ENCODE data around the gene FOXM1. TPM values are rescaled to one million over a fixed set of nuclear protein-coding genes. Genes with fewer than 3 reads are reported as not detected.

The FOXM1 gene
- total RNA-seq, 4 donors from 2014 or later: 1.3 to 1.7 TPM; not detected in 2

DNA sequence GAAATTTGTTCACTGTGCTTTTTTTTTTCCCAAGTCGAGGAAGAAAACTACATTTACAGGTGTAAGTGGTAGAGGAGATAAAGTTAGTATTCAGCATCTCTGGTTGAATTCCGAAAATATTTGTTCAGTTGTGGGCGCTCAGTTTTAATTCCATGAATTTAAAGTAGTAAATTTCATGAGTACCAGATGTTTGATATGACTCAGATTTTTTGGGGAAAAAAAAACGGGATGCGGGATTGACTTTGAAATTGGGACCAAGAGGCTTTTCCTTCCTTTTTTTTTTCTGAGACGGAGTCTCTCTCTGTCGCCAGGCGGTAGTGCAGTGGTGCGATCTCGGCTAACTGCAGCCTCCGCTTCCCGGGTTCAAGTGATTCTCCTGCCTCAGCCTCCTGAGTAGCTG is 15.3 kb upstream of the FOXM1 start:
- Histone ChIP-seq H3K36me3 (peaks cover 0 to 12% of the 10 kb centered on the region in 2 donors), H3K4me1 (peaks cover 0 to 63% (median 16%) of the 10 kb centered on the region in 3 donors), H3K27ac (peak overlapping the region in 2 of 4 donors; percentile 94), H3K27me3 (no peaks in the 10 kb centered on the region), H3K4me3 (peak overlapping the region in 1 of 2 donors; percentile 64), H3K9me3 (no peaks in the 10 kb centered on the region)
- TF ChIP-seq, protein P1, sequence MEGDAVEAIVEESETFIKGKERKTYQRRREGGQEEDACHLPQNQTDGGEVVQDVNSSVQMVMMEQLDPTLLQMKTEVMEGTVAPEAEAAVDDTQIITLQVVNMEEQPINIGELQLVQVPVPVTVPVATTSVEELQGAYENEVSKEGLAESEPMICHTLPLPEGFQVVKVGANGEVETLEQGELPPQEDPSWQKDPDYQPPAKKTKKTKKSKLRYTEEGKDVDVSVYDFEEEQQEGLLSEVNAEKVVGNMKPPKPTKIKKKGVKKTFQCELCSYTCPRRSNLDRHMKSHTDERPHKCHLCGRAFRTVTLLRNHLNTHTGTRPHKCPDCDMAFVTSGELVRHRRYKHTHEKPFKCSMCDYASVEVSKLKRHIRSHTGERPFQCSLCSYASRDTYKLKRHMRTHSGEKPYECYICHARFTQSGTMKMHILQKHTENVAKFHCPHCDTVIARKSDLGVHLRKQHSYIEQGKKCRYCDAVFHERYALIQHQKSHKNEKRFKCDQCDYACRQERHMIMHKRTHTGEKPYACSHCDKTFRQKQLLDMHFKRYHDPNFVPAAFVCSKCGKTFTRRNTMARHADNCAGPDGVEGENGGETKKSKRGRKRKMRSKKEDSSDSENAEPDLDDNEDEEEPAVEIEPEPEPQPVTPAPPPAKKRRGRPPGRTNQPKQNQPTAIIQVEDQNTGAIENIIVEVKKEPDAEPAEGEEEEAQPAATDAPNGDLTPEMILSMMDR (IDR thresholded peaks at IDR 0.05): no peak
- TF ChIP-seq EP300 (IDR thresholded peaks at IDR 0.05) (no peak), POLR2AphosphoS5 (IDR thresholded peaks at IDR 0.05) (no peak), POLR2A (IDR thresholded peaks at IDR 0.05) (no peak)
- 58 to 69% methylated on average over 6 to 11 of the region's 12 CpGs for WGBS, 2 donors (ENCODE audit: low coverage in 1 of 2)
- ATAC-seq: no peak

DNA sequence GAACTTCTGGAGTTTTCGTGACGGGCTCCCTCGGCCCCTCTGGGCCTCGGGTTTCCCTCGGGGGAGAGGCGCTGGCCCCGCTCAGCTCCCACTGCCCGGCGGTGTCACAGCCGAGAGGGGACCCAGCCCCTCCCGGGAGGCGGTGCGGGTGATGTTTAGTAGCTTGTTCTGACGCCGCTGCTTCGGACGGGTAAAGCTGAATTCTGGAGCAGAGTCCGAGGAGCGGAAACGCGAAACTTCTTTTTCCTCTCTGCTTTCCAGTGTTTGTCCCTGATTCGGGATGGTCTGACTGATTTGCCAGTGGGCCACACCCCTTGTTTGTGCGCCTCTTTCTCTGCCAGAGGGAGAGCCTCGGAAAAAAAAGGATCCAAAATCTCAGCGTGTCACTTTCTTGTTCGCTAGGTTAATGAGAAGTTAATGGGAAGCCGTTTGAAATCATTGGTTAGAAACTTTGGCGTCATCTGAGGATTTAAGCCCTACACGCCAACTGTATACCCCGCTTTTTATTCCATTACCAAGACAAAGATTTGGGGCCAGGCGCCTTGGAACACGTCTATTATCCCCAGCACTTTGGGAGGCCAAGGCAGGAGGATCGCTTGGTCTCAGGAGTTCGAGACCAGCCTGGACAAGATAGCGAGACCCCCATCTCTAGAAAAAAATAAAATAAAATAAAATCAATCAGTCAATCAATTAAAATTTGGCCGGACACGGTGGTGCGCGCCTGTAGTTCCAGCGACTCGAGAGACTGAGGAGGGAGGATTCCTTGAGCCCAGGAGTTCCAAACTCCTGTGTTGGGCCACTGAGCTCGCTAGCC is 14.5 kb upstream of the FOXM1 start:
- H3K4me1 ChIP-seq: peaks cover 0 to 55% (median 14%) of the 10 kb centered on the region in 3 donors
- no peaks in the 10 kb centered on the region for H3K27me3 ChIP-seq
- ATAC-seq: peak; percentile 40
- peak overlapping the region; percentile 64 to 76 for H3K4me3 ChIP-seq
- 31 to 51% methylated on average over 14 to 26 of the region's 42 CpGs for WGBS, 2 donors (ENCODE audit: low coverage in 1 of 2)
- peak overlapping the region; percentile 81 to 96 (median 94) for H3K27ac ChIP-seq
- peaks cover 0 to 15% of the 10 kb centered on the region in 2 donors for H3K36me3 ChIP-seq
- no peak for TF ChIP-seq POLR2A (IDR thresholded peaks at IDR 0.05)
- TF ChIP-seq, protein P1 (IDR thresholded peaks at IDR 0.05): no peak
- peak; percentile 40 for TF ChIP-seq POLR2AphosphoS5 (IDR thresholded peaks at IDR 0.05)
- no peaks in the 10 kb centered on the region for H3K9me3 ChIP-seq

DNA sequence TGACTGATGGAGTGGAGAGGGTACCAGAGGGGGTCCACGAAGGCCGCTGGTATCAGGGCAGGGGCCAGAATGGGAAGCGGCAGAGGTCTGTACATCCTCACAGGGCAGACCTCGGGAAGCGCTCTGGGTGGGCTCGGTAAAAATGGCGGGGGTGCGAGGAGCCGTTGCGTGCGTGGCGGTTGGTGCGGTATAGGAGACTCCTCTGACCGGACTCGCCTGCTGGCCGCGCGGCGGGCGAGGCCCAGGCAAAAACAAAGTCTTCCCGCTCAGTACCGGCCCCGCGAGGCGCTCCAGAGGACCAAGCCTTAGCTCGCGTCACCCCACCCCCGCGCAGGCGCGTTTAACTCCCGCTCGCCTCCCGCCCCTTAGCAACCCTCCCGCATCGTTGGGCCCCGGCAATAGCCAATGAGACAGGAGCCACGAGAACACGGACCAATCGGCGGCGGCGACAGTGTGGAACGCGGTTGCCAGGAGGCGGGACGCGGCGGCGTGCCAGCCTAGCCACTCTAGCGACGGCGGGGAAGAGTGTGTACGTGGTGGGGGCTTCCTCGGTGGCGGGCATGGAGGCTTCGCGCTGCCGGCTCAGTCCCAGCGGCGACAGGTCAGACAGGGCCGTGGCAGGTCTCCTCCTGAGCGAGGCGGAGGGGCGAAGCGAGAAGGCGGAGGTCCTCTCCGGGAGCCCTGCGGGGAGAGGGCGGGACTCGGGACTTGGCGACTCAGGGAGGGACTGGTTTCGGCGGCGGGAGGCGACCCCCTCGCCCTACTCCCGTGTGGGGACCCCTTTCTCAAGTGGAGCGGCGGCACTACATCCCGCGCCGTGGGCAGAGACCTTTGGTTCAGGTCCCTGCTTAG is 13.6 kb upstream of the FOXM1 start, which contains the start of gene TULP3:
Gene TULP3, plus strand, starts transcription at position 504 of the 852 bp plus-strand sequence. Its CDS starts 57 bp downstream, at position 561.
- H3K36me3 ChIP-seq: peaks cover 0 to 15% of the 10 kb centered on the region in 2 donors
- peak; percentile 98 for ATAC-seq
- WGBS, 2 donors (ENCODE audit: low coverage in 1 of 2): 0% methylated on average over 2 to 10 of the region's 83 CpGs
- H3K4me1 ChIP-seq: peaks cover 0 to 47% (median 9%) of the 10 kb centered on the region in 3 donors
- H3K9me3 ChIP-seq: no peaks in the 10 kb centered on the region
- H3K27me3 ChIP-seq: no peaks in the 10 kb centered on the region
- peak within 1 kb of the TSS; percentile 81 to 96 (median 94) for H3K27ac ChIP-seq
- peak within 1 kb of the TSS; percentile 64 to 76 for H3K4me3 ChIP-seq
- TF ChIP-seq POLR2A (IDR thresholded peaks at IDR 0.05) (peak; percentile 76 to 79), EP300 (IDR thresholded peaks at IDR 0.05) (no peak), POLR2AphosphoS5 (IDR thresholded peaks at IDR 0.05) (peak; percentile 97)
- TF ChIP-seq, protein P1 (IDR thresholded peaks at IDR 0.05): peak in 2 of 4 experiments; percentile 17 to 30

DNA sequence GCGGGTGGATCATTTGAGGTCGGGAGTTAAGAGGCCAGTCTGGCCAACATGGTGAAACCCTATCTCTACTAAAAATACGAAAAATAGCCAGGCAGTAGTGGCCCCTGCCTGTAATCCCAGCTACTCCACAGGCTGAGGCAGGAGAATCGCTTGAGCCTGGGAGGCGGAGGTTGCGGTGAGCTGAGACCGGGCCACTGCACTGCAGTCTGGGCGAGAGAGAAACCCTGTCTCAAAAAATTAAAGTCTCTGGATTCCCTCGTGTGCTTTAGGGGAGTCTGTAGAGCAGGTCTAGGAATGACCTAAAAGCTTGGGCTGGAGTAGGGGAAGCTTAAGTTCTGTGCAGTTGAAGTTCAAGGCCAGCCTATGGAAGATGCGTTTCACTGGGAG is 13.0 kb upstream of the FOXM1 start:
- TF ChIP-seq, protein P1 (IDR thresholded peaks at IDR 0.05): no peak
- no peak for TF ChIP-seq POLR2AphosphoS5 (IDR thresholded peaks at IDR 0.05)
- no peak for TF ChIP-seq EP300 (IDR thresholded peaks at IDR 0.05)
- no peak for TF ChIP-seq POLR2A (IDR thresholded peaks at IDR 0.05)
- no peaks in the 10 kb centered on the region for H3K27me3 ChIP-seq
- no peaks in the 10 kb centered on the region for H3K9me3 ChIP-seq
- H3K4me1 ChIP-seq: peaks cover 0 to 41% (median 9%) of the 10 kb centered on the region in 3 donors
- no peak for ATAC-seq
- peak overlapping the region; percentile 64 to 76 for H3K4me3 ChIP-seq
- H3K27ac ChIP-seq: peak overlapping the region; percentile 62 to 96 (median 94)
- peaks cover 0 to 15% of the 10 kb centered on the region in 2 donors for H3K36me3 ChIP-seq
- 74 to 78% methylated on average over 3 to 9 of the region's 10 CpGs for WGBS, 2 donors (ENCODE audit: low coverage in 1 of 2)
